Measurements from ENCODE around the gene INTS7.
"Not testable (repeated sequence)": the region's sequence is repeated elsewhere in the genome, so short reads cannot be mapped to it uniquely, and the experiment has no call there.

The INTS7 gene

GRCh38 chr1:211933946-211934714 is 101.2 kb downstream of the INTS7 start:
- no peak for DNase-seq (ENCODE audit: low read depth in 2 of 2)

DNA sequence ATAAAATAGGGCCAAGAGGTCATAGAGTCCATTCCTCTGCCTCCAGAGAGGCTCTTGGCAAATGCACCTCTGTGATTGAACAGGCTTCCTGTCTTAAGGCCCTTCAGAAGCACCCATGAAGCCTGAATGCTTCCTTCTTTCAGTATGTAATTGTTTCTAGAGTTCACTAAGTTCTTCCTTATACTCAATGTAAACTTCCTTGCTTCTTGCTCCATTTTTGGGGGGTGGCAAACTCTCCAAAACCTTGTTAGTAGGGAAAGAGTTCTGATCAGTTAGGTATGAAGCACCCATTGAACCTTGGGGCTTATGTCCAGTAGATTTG is 102.5 kb downstream of the INTS7 start:
- no peak for DNase-seq (ENCODE audit: low read depth in 2 of 2)

- DNase-seq (ENCODE audit: low read depth in 2 of 2): no peak
Measured at GRCh38 chr1:211932231-211932932, 103.0 kb downstream of the INTS7 start.

GRCh38 chr1:211929683-211930082 is 105.7 kb downstream of the INTS7 start:
- DNase-seq (ENCODE audit: low read depth in 2 of 2): no peak

- DNase-seq (ENCODE audit: low read depth in 2 of 2): no peak
Measured at GRCh38 chr1:211928993-211929637, 106.2 kb downstream of the INTS7 start.

- no peak for DNase-seq (ENCODE audit: low read depth in 2 of 2)
Measured at GRCh38 chr1:211928290-211928801, 107.0 kb downstream of the INTS7 start.

- DNase-seq (ENCODE audit: low read depth in 2 of 2): no peak
Measured at GRCh38 chr1:211925016-211925415, 110.3 kb downstream of the INTS7 start.

DNA sequence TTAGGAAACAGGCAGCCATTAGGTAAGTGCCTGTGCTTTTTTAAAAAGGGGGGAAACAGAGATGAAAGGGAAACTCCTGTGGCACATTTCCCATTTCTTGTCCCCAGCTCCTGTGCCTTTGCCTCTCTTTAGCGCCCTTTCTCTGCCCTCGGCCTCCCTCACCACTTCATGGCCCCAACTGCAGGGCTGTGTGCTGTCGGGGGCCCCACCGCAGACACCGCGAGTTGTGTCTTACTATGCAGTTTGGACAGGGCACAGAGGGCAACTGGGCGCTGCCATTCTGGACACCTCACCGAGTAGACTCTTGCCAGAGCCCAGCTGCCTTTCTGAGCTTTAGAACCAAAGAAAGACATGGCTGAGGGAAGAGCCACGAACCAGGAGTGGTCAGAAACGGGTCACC is 111.1 kb downstream of the INTS7 start:
- no peak for DNase-seq (ENCODE audit: low read depth in 2 of 2)

GRCh38 chr1:211923095-211923494 is 112.3 kb downstream of the INTS7 start:
- no peak for DNase-seq (ENCODE audit: low read depth in 2 of 2)

DNA sequence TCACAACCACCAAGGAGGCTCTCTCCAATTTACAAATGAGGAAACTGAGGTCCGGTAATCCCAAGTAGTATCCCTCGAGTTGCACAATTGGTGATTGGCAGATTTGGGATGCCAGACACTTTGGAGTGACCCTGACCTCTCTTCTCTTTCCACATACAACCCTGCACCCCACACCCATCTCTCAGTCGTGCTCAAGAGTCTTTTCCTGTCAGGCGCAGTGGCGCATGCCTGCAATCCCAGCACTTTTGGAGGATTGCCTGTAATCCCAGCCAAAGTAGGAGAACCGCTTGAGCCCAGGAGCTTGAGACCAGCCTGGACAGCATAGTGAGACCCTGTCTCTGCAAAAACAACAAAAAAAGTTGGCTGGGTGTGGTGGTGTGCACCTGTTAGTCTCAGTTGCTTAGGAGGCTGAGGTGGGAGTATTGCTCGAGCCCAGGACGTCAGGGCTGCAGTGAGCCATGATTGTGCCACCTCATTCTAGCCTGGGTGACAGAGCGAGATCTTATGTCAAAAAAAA is 113.7 kb downstream of the INTS7 start:
- DNase-seq (ENCODE audit: low read depth in 2 of 2): no peak

DNA sequence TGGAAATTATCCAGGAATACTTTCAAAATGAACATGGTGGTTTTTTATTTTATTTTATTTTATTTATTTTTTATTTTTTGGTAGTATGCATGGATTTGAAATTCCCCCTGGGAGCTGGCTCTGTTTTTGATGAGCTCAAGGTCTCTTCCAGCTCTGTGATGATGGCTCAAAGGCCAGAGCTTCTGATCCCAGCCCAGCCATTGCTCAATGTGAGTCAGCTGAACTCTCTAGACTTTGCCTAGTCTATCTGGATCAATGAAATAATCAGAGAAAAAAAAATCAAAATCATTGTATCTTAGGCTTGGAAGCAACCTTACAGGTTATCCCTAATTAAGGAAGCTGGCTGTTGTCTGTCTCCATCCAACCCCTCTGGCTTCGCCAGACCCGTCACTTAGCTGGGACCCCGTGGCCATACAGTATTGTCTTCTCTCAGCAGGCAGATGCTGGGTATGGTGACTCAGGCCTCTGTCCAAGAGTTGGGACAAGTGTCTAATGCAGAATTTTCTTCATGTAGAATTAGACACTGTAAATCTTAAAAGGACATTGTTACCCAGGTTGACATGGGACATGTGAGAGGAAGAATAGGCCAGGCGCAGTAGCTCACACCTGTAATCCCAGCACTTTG is 114.6 kb downstream of the INTS7 start:
- no peak for DNase-seq (ENCODE audit: low read depth in 2 of 2)

GRCh38 chr1:211920141-211920572 is 115.2 kb downstream of the INTS7 start:
- DNase-seq (ENCODE audit: low read depth in 2 of 2): no peak

DNA sequence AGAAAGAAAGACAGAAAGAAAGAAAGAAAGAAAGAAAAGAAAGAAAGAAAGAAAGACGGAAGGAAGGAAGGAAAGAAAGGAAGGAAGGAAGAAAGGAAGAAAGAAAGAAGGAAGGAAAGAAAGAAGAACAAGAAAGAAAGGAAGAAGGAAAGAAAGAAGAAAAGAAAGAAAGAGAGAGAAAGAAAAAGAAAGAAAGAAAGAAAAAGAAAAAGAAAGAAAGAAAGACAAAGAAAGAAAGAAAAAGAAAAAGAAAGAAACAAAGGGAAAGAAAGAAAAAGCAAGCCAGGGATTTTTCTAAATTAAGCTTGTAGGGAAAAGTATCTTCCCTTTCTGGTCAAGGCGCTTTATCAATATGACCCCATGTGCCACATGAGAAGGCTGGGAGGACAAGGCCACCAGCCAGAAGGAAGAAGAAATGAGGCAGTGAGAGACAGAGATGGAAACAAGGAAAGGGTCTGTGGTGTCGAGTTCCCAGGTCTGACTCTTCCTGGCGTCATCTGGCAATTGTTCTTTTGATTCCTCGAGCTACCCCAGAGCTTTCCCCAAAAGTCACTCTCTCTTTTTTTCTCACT is 116.4 kb downstream of the INTS7 start:
- DNase-seq (ENCODE audit: low read depth in 2 of 2): no peak

- not testable (repeated sequence) for DNase-seq (ENCODE audit: low read depth in 2 of 2)
Measured at GRCh38 chr1:211916458-211916857, 118.9 kb downstream of the INTS7 start.

DNA sequence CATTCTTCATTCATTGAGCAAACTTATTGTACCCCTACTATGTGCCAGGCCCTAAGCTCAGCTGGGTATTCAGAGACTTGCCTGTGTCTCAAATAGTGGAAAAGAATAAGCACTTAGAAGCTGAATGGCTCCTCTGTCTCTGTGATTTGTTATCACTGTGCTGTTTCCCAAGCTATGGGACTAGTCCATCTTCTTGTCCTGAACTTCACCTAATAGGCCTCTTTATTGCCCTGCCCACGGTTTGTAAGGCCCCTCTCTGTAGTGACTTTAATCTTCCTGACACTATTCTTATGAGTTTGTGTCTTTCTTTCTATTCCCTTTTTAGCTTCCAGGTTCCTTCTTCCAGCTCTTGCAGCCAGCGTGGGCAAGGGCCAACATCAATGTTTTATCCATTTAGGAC is 119.4 kb downstream of the INTS7 start:
- DNase-seq (ENCODE audit: low read depth in 2 of 2): no peak

DNA sequence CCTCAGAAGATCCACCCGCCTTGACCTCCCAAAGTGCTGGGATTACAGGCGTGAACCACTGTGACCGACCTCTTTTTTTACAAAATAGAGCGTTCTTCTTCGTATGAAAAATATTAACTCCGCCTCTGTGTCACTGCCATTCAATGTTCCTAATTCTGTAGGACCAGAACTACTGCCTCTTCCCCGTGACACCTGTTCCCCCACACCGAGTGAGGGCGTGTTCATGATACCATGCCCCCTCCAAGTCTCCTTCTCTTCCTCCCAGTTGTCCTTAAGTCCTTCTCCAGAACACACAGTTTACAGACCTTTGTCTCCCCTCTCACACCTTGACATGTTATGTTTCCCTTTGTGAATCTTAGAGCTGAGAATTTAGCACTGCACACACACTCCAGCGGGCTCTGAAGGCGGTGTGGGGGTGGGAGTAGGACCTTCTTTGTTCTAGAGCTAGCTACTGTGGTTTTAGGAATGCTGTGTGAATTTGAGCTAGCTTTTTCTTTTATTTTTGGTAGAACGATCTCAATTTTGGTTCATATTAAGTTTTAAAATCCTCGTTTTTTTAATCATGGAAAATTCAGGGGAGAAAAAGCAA is 122.4 kb downstream of the INTS7 start:
- no peak for DNase-seq (ENCODE audit: low read depth in 2 of 2)

GRCh38 chr1:211912038-211912437 is 123.3 kb downstream of the INTS7 start:
- DNase-seq (ENCODE audit: low read depth in 2 of 2): no peak

DNA sequence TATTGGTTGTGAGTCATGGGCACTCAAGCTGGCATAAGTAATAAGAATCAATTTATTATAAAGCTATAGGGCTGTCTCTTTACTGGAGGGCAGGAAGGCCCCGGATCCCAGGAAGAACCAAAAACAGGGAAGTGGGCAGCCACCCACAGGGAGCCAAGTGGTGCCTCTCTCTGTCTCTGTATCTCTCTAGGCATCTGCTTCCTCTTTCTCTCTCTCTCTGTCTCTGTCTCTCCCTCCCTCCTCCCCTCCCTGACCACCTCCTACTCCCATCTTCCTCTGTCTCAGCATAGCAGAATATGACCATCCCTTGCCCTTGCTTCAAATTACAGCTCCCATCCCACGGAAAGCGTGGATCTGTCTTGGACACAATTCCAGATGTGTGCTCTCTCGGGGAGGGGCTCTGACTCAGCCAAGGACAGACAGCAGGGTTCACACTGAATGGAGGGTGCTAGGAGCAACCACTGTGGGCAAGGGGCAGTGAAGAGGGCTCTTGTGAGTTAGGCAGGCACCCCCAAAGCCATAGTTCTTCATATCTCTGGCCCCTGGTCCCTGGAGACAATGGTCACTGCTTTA is 124.4 kb downstream of the INTS7 start:
- no peak for DNase-seq (ENCODE audit: low read depth in 2 of 2)

DNA sequence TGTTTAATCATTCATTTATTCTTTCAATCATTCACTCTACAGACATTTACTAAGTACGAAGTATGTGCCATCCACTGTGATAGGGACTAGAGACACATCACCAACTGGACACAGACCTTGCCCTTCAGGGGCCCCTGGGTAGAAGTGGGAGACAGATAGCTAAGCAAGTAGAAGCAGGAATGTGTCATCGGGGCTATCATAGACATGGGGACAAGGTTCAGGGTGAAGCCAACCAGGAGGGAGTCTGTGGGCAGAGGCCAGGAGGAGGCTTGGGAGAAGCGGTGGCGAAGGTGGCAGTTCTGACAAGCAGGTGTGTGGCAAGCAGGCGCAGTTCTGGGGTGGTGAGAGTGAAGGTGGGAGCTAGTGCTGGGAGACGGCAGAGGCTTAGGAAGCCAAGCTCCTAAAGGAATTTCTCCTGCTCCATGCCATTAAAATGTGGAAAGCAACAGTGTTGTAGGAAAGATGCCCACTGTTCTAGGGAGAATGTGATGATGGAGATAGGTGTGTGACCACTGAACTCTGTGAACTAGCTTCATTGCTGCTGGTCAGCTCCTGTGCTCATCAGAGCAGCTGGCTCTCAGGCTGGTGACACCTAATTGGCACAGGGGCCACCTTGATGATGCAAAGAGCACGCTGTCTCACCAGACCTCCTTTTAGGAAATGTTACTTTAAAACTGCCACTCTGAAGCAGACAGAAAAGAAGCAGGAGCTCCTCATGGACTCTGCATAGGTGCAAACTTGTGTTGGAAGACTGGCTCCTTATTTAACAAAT is 125.1 kb downstream of the INTS7 start:
- DNase-seq (ENCODE audit: low read depth in 2 of 2): no peak

DNA sequence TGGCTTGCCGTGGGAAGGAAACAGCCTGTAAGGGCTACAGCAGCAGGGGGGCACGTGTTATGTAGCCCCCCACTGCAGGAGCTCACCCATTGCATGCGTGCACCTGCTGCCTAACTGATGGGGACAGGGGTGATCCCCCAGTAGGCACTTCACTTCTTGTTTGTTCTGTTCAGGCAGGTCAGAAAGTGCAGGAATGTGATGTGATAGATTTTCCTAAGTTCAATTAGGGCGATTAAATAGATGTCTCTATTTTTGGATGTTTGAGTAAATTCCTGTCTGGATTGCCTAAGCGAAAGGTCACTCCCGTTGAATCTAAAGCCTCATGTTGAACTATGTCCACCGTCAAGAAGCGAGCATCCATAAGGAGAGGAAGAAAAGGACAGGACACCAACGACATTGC is 126.0 kb downstream of the INTS7 start:
- DNase-seq (ENCODE audit: low read depth in 2 of 2): no peak

Measured in stimulated activated CD8-positive, alpha-beta memory T cell treated with anti-CD3 and anti-CD28 coated beads, Interleukin-15, amount 100 ng/mL, for 48 hours (primary cell).